ENCODE data around the gene MUSTN1. TPM values are rescaled to one million over a fixed set of nuclear protein-coding genes. Genes with fewer than 3 reads are reported as not detected.
A peak's percentile ranks its signal among the peaks of the same experiment; 100 is the strongest.

The MUSTN1 gene
- total RNA-seq, 8 experiments from 2014 or later = 0.38 to 9.3 (median 2.7) TPM; not detected in 1

GRCh38 chr3:52871761-52872160, 36.9 kb upstream of the MUSTN1 start:
- in situ Hi-C loops (cut with MboI; ENCODE audit: low pct_unique_long_range_greater_than_20kb in 2 of 9, low sequenced_read_pairs in 9 of 9, unreplicated experiment in 9 of 9) = loop anchor here in 1 of 9 experiments (25.0 kb wide), 1 partner anchor 216 kb away; no protein-coding TSS in a partner anchor
- 20 to 100% (median 80%) methylated on average over 1 to 9 of the region's 9 CpGs; no CpG with 5 or more reads in 3 of the 10 experiments for WGBS, 10 experiments
- no peak for ATAC-seq (replicated peaks in 6 of 8)
- Histone ChIP-seq H3K4me1 (replicated peaks in 1 of 2) (peaks cover 13 to 14% of the 10 kb centered on the region in 2 donors), H3K4me3 (no peak overlapping the region), H3K27ac (no peak overlapping the region)

- WGBS, 10 experiments = 88 to 100% (median 100%) methylated on average over 1 to 6 of the region's 10 CpGs; no CpG with 5 or more reads in 5 of the 10 experiments
- in situ Hi-C loops (cut with MboI; ENCODE audit: low pct_unique_long_range_greater_than_20kb in 2 of 9, low sequenced_read_pairs in 9 of 9, unreplicated experiment in 9 of 9) = loop anchor here in 1 of 9 experiments (25.0 kb wide), 1 partner anchor 217 kb away; no protein-coding TSS in a partner anchor
- no peak for ATAC-seq (replicated peaks in 6 of 8)
- H3K4me3 ChIP-seq = no peak overlapping the region
- no peak overlapping the region for H3K27ac ChIP-seq
- peaks cover 13 to 14% of the 10 kb centered on the region in 2 donors for H3K4me1 ChIP-seq (replicated peaks in 1 of 2)
Measured at GRCh38 chr3:52870471-52870870, 35.7 kb upstream of the MUSTN1 start.

- ATAC-seq (replicated peaks in 6 of 8) = no peak
- in situ Hi-C loops (cut with MboI; ENCODE audit: low pct_unique_long_range_greater_than_20kb in 2 of 9, low sequenced_read_pairs in 9 of 9, unreplicated experiment in 9 of 9) = loop anchor here in 1 of 9 experiments (25.0 kb wide), 1 partner anchor 221 kb away; no protein-coding TSS in a partner anchor
- WGBS, 10 experiments = 89 to 100% (median 95%) methylated on average over 2 to 9 of the region's 12 CpGs; no CpG with 5 or more reads in 6 of the 10 experiments
- H3K4me3 ChIP-seq = no peak overlapping the region
- H3K27ac ChIP-seq = no peak overlapping the region
- no peaks in the 10 kb centered on the region for H3K4me1 ChIP-seq (replicated peaks in 1 of 2)
Measured at GRCh38 chr3:52866427-52866826, 31.6 kb upstream of the MUSTN1 start.

- WGBS, 10 experiments = 97 to 100% (median 98%) methylated on average over 2 to 8 of the region's 13 CpGs; no CpG with 5 or more reads in 7 of the 10 experiments
- in situ Hi-C loops (cut with MboI; ENCODE audit: low pct_unique_long_range_greater_than_20kb in 2 of 9, low sequenced_read_pairs in 9 of 9, unreplicated experiment in 9 of 9) = loop anchor here in 1 of 9 experiments (25.0 kb wide), 1 partner anchor 221 kb away; no protein-coding TSS in a partner anchor
- H3K4me3 ChIP-seq = no peak overlapping the region
Measured at GRCh38 chr3:52865994-52866393, 31.2 kb upstream of the MUSTN1 start.

GRCh38 chr3:52860424-52860768, 25.6 kb upstream of the MUSTN1 start:
- H3K4me3 ChIP-seq = no peak overlapping the region
- WGBS, 10 experiments = 72 to 100% methylated on average over 1 to 3 of the region's 8 CpGs; no CpG with 5 or more reads in 8 of the 10 experiments
- no peak overlapping the region for H3K27ac ChIP-seq
- ATAC-seq (replicated peaks in 6 of 8) = no peak
- H3K4me1 ChIP-seq (replicated peaks in 1 of 2) = no peaks in the 10 kb centered on the region
- in situ Hi-C loops (cut with MboI; ENCODE audit: low pct_unique_long_range_greater_than_20kb in 2 of 9, low sequenced_read_pairs in 9 of 9, unreplicated experiment in 9 of 9) = loop anchor here in 1 of 9 experiments (25.0 kb wide), 1 partner anchor 227 kb away; no protein-coding TSS in a partner anchor

More at GRCh38 chr3:52865994-52866393, 31.2 kb upstream of the MUSTN1 start:
- ATAC-seq (replicated peaks in 6 of 8) = no peak
- H3K27ac ChIP-seq = no peak overlapping the region
- H3K4me1 ChIP-seq (replicated peaks in 1 of 2) = no peaks in the 10 kb centered on the region

DNA sequence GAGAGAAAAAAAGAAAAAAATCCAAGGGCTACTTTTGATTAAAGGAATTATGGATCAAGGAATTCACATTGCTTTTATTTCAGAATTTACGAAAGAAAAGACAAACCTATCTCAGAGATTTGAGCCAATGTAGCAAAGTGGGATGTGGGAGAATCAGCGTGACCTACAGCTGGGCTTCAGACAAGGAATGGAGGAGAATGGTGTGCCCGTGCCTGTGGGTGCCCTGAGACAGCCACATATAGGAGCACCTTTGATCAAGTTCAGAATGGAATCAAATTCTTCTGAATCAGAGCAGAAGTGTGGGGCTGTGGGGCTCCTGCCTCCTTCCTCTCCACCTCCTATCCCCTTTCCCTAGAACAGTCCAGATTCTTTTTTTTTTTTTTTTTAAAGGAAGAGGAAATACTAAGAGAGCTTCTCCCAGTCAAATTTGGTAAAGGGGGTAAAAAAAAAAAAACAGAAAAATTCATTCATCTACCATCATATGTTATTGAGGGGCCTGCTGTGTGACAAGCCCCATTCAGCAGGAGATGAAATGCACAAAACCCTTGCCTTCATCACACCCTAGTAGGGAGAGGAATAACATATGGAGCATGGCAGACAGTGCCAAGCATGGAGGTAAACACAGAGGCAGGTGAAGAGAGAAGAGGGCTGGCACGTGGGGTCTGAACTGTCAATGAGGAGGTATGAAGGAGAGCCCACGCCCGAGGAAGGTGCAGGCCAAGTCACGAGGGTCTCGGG, 25.0 kb upstream of the MUSTN1 start:
- WGBS, 10 experiments = 68 to 100% (median 85%) methylated on average over 1 to 8 of the region's 8 CpGs; no CpG with 5 or more reads in 1 of the 10 experiments
- H3K4me3 ChIP-seq = no peak overlapping the region
- H3K4me1 ChIP-seq (replicated peaks in 1 of 2) = no peaks in the 10 kb centered on the region
- ATAC-seq (replicated peaks in 6 of 8) = no peak
- H3K27ac ChIP-seq = no peak overlapping the region
- in situ Hi-C loops (cut with MboI; ENCODE audit: low pct_unique_long_range_greater_than_20kb in 2 of 9, low sequenced_read_pairs in 9 of 9, unreplicated experiment in 9 of 9) = loop anchor here in 1 of 9 experiments (25.0 kb wide), 1 partner anchor 227 kb away; no protein-coding TSS in a partner anchor

DNA sequence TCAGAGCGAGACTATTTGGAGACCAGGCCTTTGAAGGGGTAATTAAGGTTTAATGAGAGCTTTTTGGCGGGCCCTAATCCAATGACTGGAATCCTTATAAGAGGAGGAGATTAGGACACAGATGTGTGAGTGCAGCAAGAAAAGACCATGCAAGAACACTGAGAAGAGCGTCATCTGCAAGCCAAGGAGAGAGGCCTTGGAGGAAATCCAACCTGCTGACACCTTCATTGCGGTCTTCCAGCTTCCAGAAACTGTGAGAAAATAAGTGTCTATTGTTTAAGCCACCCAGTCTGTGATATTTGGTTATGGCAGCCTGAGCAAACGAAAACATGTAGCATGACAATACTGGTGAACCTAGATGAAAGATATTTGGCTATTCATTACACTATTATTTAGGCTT, 23.0 kb upstream of the MUSTN1 start:
- Histone ChIP-seq H3K4me1 (replicated peaks in 1 of 2) (peaks cover 0 to 3% of the 10 kb centered on the region in 2 donors), H3K27ac (no peak overlapping the region), H3K4me3 (no peak overlapping the region)
- ATAC-seq (replicated peaks in 6 of 8) = no peak
- in situ Hi-C loops (cut with MboI; ENCODE audit: low pct_unique_long_range_greater_than_20kb in 2 of 9, low sequenced_read_pairs in 9 of 9, unreplicated experiment in 9 of 9) = loop anchor here in 1 of 9 experiments (25.0 kb wide), 1 partner anchor 229 kb away; no protein-coding TSS in a partner anchor
- WGBS, 10 experiments = 33 to 100% (median 95%) methylated on average over 1 to 5 of the region's 5 CpGs

DNA sequence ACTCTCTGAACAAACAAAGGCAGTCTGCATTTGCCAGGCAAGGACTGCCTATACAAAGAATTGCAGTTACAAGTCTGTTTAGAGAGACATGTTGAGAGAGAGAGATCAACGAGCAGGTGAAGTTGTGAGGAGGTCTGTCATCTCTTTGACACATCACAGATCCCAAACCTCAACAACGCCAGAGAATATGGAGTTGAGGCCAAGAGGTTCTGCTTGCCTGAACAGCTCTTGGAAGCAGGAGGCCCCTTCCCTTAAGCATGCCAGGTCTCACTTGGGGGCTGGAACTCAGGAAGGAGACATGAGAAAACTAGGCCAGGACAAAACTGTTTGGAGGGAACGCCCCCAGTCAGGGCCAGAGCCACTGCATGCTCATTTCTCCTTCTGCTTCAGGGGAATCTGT, 22.3 kb upstream of the MUSTN1 start:
- no peak overlapping the region for H3K4me3 ChIP-seq
- WGBS, 10 experiments = 42 to 94% (median 80%) methylated on average over 1 to 3 of the region's 3 CpGs; no CpG with 5 or more reads in 3 of the 10 experiments
- in situ Hi-C loops (cut with MboI; ENCODE audit: low pct_unique_long_range_greater_than_20kb in 2 of 9, low sequenced_read_pairs in 9 of 9, unreplicated experiment in 9 of 9) = loop anchor here in 1 of 9 experiments (25.0 kb wide), 1 partner anchor 230 kb away; no protein-coding TSS in a partner anchor
- no peak overlapping the region for H3K27ac ChIP-seq
- ATAC-seq (replicated peaks in 6 of 8) = no peak
- peaks cover 0 to 3% of the 10 kb centered on the region in 2 donors for H3K4me1 ChIP-seq (replicated peaks in 1 of 2)

- no peak for ATAC-seq (replicated peaks in 6 of 8)
- WGBS, 10 experiments = 91 to 98% (median 95%) methylated on average over 3 to 5 of the region's 5 CpGs; no CpG with 5 or more reads in 5 of the 10 experiments
- Histone ChIP-seq H3K27ac (no peak overlapping the region), H3K4me3 (no peak overlapping the region), H3K4me1 (replicated peaks in 1 of 2) (peaks cover 0 to 3% of the 10 kb centered on the region in 2 donors)
- in situ Hi-C loops (cut with MboI; ENCODE audit: low pct_unique_long_range_greater_than_20kb in 2 of 9, low sequenced_read_pairs in 9 of 9, unreplicated experiment in 9 of 9) = loop anchor here in 1 of 9 experiments (25.0 kb wide), 1 partner anchor 231 kb away; no protein-coding TSS in a partner anchor
Measured at GRCh38 chr3:52856666-52857065, 21.8 kb upstream of the MUSTN1 start.

DNA sequence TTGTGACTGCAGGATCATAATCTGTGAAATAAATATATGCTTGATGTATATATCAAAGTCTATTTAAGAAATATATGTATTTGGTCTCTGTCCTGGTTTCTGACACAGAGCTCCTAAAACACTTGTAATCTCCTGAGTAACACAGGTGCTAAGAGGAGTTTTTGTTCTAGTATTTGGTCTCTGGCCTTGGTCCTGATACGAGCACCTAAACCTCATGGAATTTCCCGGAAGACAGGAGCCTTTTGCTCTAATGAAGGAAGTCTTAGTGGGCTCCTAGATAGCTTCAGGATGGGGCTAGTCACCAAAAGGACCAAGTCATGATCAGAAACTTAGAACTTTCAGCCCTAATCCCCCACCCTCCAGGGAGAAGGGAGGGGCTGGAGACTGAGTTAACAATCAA, 19.2 kb upstream of the MUSTN1 start:
- WGBS, 10 experiments = 60 to 100% (median 86%) methylated on average over 1 of the region's 2 CpGs; no CpG with 5 or more reads in 5 of the 10 experiments
- no peak for ATAC-seq (replicated peaks in 6 of 8)
- Histone ChIP-seq H3K4me3 (no peak overlapping the region), H3K4me1 (replicated peaks in 1 of 2) (peaks cover 0 to 3% of the 10 kb centered on the region in 2 donors), H3K27ac (no peak overlapping the region)
- in situ Hi-C loops (cut with MboI; ENCODE audit: low pct_unique_long_range_greater_than_20kb in 2 of 9, low sequenced_read_pairs in 9 of 9, unreplicated experiment in 9 of 9) = loop anchor here in 1 of 9 experiments (25.0 kb wide), 1 partner anchor 233 kb away; no protein-coding TSS in a partner anchor

DNA sequence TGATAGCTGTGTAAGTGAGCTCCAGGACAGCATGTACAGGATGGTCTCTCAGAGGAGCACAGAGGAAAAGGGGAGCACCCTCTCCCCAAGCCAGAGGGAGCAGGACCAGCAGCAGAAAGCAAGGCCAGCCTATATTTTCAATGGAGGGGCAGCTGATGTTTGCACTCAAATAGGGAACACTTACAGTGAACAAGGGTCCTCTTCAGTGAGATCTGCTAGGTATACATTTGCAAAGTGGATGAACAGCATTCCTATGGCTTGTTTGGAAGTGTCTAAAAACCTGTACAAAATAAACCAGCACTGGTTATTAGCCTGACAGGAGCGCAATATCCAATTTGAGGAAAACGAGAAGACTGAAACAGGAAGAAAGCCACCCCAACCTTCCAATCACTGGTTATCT, 17.6 kb upstream of the MUSTN1 start:
- 81 to 100% (median 92%) methylated on average over 1 to 2 of the region's 2 CpGs; no CpG with 5 or more reads in 5 of the 10 experiments for WGBS, 10 experiments
- H3K4me3 ChIP-seq = no peak overlapping the region
- H3K4me1 ChIP-seq (replicated peaks in 1 of 2) = peaks cover 0 to 3% of the 10 kb centered on the region in 2 donors
- no peak overlapping the region for H3K27ac ChIP-seq
- in situ Hi-C loops (cut with MboI; ENCODE audit: low pct_unique_long_range_greater_than_20kb in 2 of 9, low sequenced_read_pairs in 9 of 9, unreplicated experiment in 9 of 9) = loop anchor here in 1 of 9 experiments (25.0 kb wide), 1 partner anchor 235 kb away; no protein-coding TSS in a partner anchor
- no peak for ATAC-seq (replicated peaks in 6 of 8)

DNA sequence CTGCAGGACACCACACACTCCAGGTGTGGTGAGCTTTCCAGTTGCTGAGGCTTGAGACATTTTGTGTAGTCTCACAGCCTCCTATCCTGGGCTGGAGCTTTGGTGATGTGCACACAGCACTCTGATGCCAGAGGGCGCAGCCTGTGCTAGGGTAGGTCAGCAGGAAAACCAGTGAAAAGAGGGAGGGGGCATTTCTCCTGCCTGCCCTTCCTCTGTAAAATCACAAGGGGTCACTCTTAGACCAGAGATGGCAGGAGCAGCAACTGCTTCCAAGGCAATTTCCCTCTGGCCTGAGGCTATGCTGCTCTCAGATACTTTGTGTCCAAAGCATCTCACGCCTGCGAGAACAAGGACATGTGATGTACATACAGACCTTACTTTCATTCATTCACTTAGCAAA, 16.5 kb upstream of the MUSTN1 start:
- Histone ChIP-seq H3K4me3 (no peak overlapping the region), H3K4me1 (replicated peaks in 1 of 2) (peaks cover 0 to 3% of the 10 kb centered on the region in 2 donors), H3K27ac (no peak overlapping the region)
- in situ Hi-C loops (cut with MboI; ENCODE audit: low pct_unique_long_range_greater_than_20kb in 2 of 9, low sequenced_read_pairs in 9 of 9, unreplicated experiment in 9 of 9) = loop anchor here in 1 of 9 experiments (25.0 kb wide), 1 partner anchor 236 kb away; no protein-coding TSS in a partner anchor
- ATAC-seq (replicated peaks in 6 of 8) = peak; percentile 26 to 98 (median 57)
- 67 to 90% (median 80%) methylated on average over 1 to 2 of the region's 3 CpGs; no CpG with 5 or more reads in 7 of the 10 experiments for WGBS, 10 experiments

DNA sequence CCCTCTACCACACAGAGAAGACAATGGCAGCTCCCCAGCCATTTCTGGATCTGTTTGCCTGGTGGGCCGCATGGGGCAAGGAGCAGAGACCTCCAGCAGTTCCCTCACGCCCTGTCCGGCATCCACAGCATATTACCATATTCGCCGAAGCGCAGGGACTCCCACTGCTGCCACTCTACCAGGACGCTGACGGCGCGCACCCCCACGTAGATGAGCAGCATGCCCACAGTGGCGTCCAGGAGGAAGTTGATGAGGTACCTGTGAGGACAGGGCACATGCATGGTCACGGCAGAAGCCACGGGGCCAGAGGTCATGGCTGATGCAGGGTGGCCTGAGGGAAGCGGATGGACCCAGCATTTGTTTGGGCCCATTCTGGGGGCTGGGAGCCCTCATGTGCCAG, 14.8 kb upstream of the MUSTN1 start:
- Histone ChIP-seq H3K4me1 (replicated peaks in 1 of 2) (peaks cover 3 to 6% of the 10 kb centered on the region in 2 donors), H3K4me3 (no peak overlapping the region), H3K27ac (no peak overlapping the region)
- in situ Hi-C loops (cut with MboI; ENCODE audit: low pct_unique_long_range_greater_than_20kb in 2 of 9, low sequenced_read_pairs in 9 of 9, unreplicated experiment in 9 of 9) = loop anchor here in 1 of 9 experiments (25.0 kb wide), 1 partner anchor 238 kb away; no protein-coding TSS in a partner anchor
- no peak for ATAC-seq (replicated peaks in 6 of 8)
- 80 to 96% (median 92%) methylated on average over 1 to 9 of the region's 15 CpGs; no CpG with 5 or more reads in 6 of the 10 experiments for WGBS, 10 experiments

All from motor neuron (in vitro differentiated cells).